PC-3 (cell line): Measurements from ENCODE around the gene RTN3. TPM values are rescaled to one million over a fixed set of nuclear protein-coding genes. Genes with fewer than 3 reads are reported as not detected.

Experiments used
- ATAC-seq: fragments of 200-7000 bp; cut with Tn5 transposase; 2 replicates; pipeline ENCODE4 v1.9.1; 2020; ENCODE audit warnings: mild to moderate bottlenecking, moderate library complexity
- BruUV-seq: library from RNA; stranded (reverse); fragments of 400-500 nt; replicated peaks from 2 replicates; lab custom pipeline; 2021; lab: Mats Ljungman, UMichigan
- CTCF ChIA-PET: fragments of 300-600 bp; sonication (Branson Sonifier 250); formaldehyde crosslinking; loops from one replicate; lab custom pipeline; 2022; ENCODE audit warnings: antibody characterized with exemption; lab: Charles Lee
- POLR2A ChIA-PET: fragments of 300-600 bp; sonication (Branson Sonifier 250); formaldehyde crosslinking; loops from one replicate; lab custom pipeline; 2022; ENCODE audit warnings: antibody characterized with exemption; ENCODE audit not compliant: unreplicated experiment; lab: Charles Lee
- DNase-seq: peaks from one replicate; pipeline ENCODE4 v3.0.0-alpha.2; 2015
- H2AFZ ChIP-seq: fragments of 300-600 bp; sonication (generic); 2 replicates; pipeline ENCODE4 v1.6.0; 2016; ENCODE audit warnings: antibody characterized with exemption, low read length
- H3F3A ChIP-seq: fragments of 300-600 bp; sonication (generic); one replicate; pipeline ENCODE4 v1.6.0; 2017; ENCODE audit warnings: antibody characterized with exemption, low read length, control low read depth, mild to moderate bottlenecking; ENCODE audit not compliant: unreplicated experiment
- H3K27ac ChIP-seq: fragments of 300-600 bp; sonication (generic); 2 replicates; pipeline ENCODE4 v1.5.1; 2016; ENCODE audit warnings: mild to moderate bottlenecking, low read length
- H3K27me3 ChIP-seq: fragments of 300-600 bp; sonication (generic); 2 replicates; pipeline ENCODE4 v1.6.1; 2016; ENCODE audit warnings: low read length, mixed read lengths
- H3K36me3 ChIP-seq: fragments of 300-600 bp; sonication (generic); 2 replicates; pipeline ENCODE4 v1.6.1; 2016; ENCODE audit warnings: low read depth, mixed run types, low read length, mixed read lengths
- H3K4me1 ChIP-seq: fragments of 300-600 bp; sonication (generic); 2 replicates; pipeline ENCODE4 v1.5.1; 2016; ENCODE audit warnings: low read length; ENCODE audit not compliant: insufficient read depth
- H3K4me2 ChIP-seq: fragments of 300-600 bp; sonication (generic); 2 replicates; pipeline ENCODE4 v1.6.0; 2016; ENCODE audit warnings: low read length
- H3K4me3 ChIP-seq: fragments of 300-600 bp; sonication (generic); 2 replicates; pipeline ENCODE4 v1.5.1; 2016; ENCODE audit warnings: mild to moderate bottlenecking, low read length, mixed read lengths
- H3K79me2 ChIP-seq: fragments of 300-600 bp; sonication (generic); 2 replicates; pipeline ENCODE4 v1.6.1; 2017; ENCODE audit warnings: low read length, mixed read lengths
- H3K9ac ChIP-seq: fragments of 300-600 bp; sonication (generic); 2 replicates; pipeline ENCODE4 v1.6.0; 2016; ENCODE audit warnings: mild to moderate bottlenecking, low read length
- H3K9me2 ChIP-seq: fragments of 300-600 bp; sonication (generic); replicated peaks from 2 replicates; pipeline ENCODE4 v1.6.1; 2016; ENCODE audit warnings: mixed run types, low read length, mixed read lengths
- H3K9me3 ChIP-seq: fragments of 300-600 bp; sonication (generic); 2 replicates; pipeline ENCODE4 v1.6.1; 2016; ENCODE audit warnings: low read length, mixed read lengths
- H4K20me1 ChIP-seq: fragments of 300-600 bp; sonication (generic); 2 replicates; pipeline ENCODE4 v1.6.1; 2016; ENCODE audit warnings: low read length, mixed read lengths
- CTCF ChIP-seq: fragments of 300-600 bp; sonication (generic); conservative IDR thresholded peaks from 2 replicates; pipeline ENCODE4 v1.5.1; 2017; ENCODE audit warnings: antibody characterized with exemption, low read depth, mild to moderate bottlenecking, low read length
- EZH2 ChIP-seq: fragments of 300-600 bp; sonication (generic); IDR thresholded peaks from one replicate; pipeline ENCODE4 v1.6.1; 2017; ENCODE audit warnings: antibody characterized with exemption, mild to moderate bottlenecking, low read length; ENCODE audit not compliant: unreplicated experiment
- EZH2phosphoT487 ChIP-seq: fragments of 300-600 bp; sonication (generic); IDR thresholded peaks from 2 replicates; pipeline ENCODE4 v1.6.1; 2018; ENCODE audit warnings: mild to moderate bottlenecking, antibody characterized with exemption, low read length, borderline replicate concordance
- intact Hi-C: fragments of 100-400 bp; cut with micrococcal nuclease; formaldehyde crosslinking; loops from 2 replicates; pipeline ENCODE4 v1.9.0; 2023
- total RNA-seq: library from RNA; depleted of rRNA; stranded (reverse); fragments of >200 nt; gene quantifications from 2 replicates; pipeline ENCODE4 v1.2.3, GENCODE V29; 2014

The RTN3 gene
- total RNA-seq, 1 experiment from 2014 or later: 100 TPM

GRCh38 chr11:63666874-63667273 lies 14.4 kb upstream of the RTN3 start:
- Histone ChIP-seq H2AFZ (no peak overlapping the region), H3K27me3 (no peaks in the 10 kb centered on the region), H3K9ac (no peak overlapping the region), H3K36me3 (no peaks in the 10 kb centered on the region; the same call in none of the 2 replicates), H3K27ac (peak overlapping the region; percentile 81), H3K79me2 (peaks cover 87% of the 10 kb centered on the region), H3K9me3 (no peaks in the 10 kb centered on the region), H3K9me2 (no peaks in the 10 kb centered on the region), H3K4me3 (peak overlapping the region; percentile 6; the same call in 1 of the 2 replicates), H3K4me2 (peak overlapping the region; percentile 60), H3F3A (peaks cover 13% of the 10 kb centered on the region), H4K20me1 (peaks cover 4% of the 10 kb centered on the region; the same call in 1 of the 2 replicates), H3K4me1 (peaks cover 58% of the 10 kb centered on the region)
- TF ChIP-seq CTCF: no peak
- TF ChIP-seq EZH2phosphoT487: no peak
- TF ChIP-seq EZH2: no peak
- ATAC-seq (no peak), DNase-seq (no peak)
- ChIA-PET POLR2A (interaction anchor here (0.5 kb wide), 1 partner anchor 834 kb away, joined by 9 read pairs; no protein-coding TSS in a partner anchor), CTCF (no interaction called here)
- intact Hi-C loops: no loop called here
- no TSS peak for BruUV-seq

GRCh38 chr11:63667995-63668795 lies 13.1 kb upstream of the RTN3 start:
- BruUV-seq: TSS peak; percentile 90
- Histone ChIP-seq H3K36me3 (no peaks in the 10 kb centered on the region; the same call in none of the 2 replicates), H3K79me2 (peaks cover 74% of the 10 kb centered on the region), H3K27me3 (no peaks in the 10 kb centered on the region), H3K9ac (peak overlapping the region; percentile 13), H3K4me3 (peak overlapping the region; percentile 72), H2AFZ (no peak overlapping the region), H3K27ac (peak overlapping the region; percentile 81), H3K9me3 (no peaks in the 10 kb centered on the region), H3F3A (peaks cover 13% of the 10 kb centered on the region), H4K20me1 (peaks cover 4% of the 10 kb centered on the region; the same call in 1 of the 2 replicates), H3K4me1 (peaks cover 61% of the 10 kb centered on the region), H3K9me2 (no peaks in the 10 kb centered on the region), H3K4me2 (peak overlapping the region; percentile 91)
- DNase-seq (peak; percentile 98), ATAC-seq (peak; percentile 66)
- ChIA-PET CTCF (interaction anchor here (0.6 kb wide), 3 partner anchors 67 to 573 kb away, joined by 4 to 11 read pairs (median 7); no protein-coding TSS in a partner anchor), POLR2A (no interaction called here)
- intact Hi-C loops: loop anchor here (1.0 kb wide), 1 partner anchor 70 kb away; no protein-coding TSS in a partner anchor
- TF ChIP-seq CTCF: no peak
- TF ChIP-seq EZH2phosphoT487: no peak
- TF ChIP-seq EZH2: no peak
